MM.1S (cell line): ENCODE results near the gene RUFY4.

Experiments
- DNase-seq: peaks from one replicate; pipeline ENCODE4 v3.0.0-alpha.2; 2015
- H2AFZ ChIP-seq: fragments of 300-600 bp; sonication (generic); 2 replicates; pipeline ENCODE4 v1.6.0; 2016; ENCODE audit warnings: antibody characterized with exemption, low read length
- H3F3A ChIP-seq: fragments of 300-600 bp; sonication (generic); 2 replicates; pipeline ENCODE4 v1.6.1; 2016; ENCODE audit warnings: mild to moderate bottlenecking, antibody characterized with exemption, low read length, moderate library complexity, mixed read lengths; ENCODE audit not compliant: insufficient read depth
- H3K27ac ChIP-seq: fragments of 300-600 bp; sonication (generic); 2 replicates; pipeline ENCODE4 v1.5.1; 2016; ENCODE audit warnings: mild to moderate bottlenecking, low read length
- H3K27me3 ChIP-seq: fragments of 300-600 bp; sonication (generic); replicated peaks from 2 replicates; pipeline ENCODE4 v1.6.0; 2016; ENCODE audit warnings: low read length; ENCODE audit not compliant: insufficient read depth
- H3K36me3 ChIP-seq: fragments of 300-600 bp; sonication (generic); replicated peaks from 2 replicates; pipeline ENCODE4 v1.6.1; 2016; ENCODE audit warnings: mild to moderate bottlenecking, low read length, mixed read lengths; ENCODE audit not compliant: insufficient read depth
- H3K4me1 ChIP-seq: fragments of 300-600 bp; sonication (generic); 2 replicates; pipeline ENCODE4 v1.6.1; 2016; ENCODE audit warnings: low read length, mixed read lengths
- H3K4me2 ChIP-seq: fragments of 300-600 bp; sonication (generic); 2 replicates; pipeline ENCODE4 v1.6.0; 2016; ENCODE audit warnings: low read depth, low read length
- H3K4me3 ChIP-seq: fragments of 300-600 bp; sonication (generic); 2 replicates; pipeline ENCODE4 v1.5.1; 2016; ENCODE audit warnings: low read length, mixed read lengths
- H3K79me2 ChIP-seq: fragments of 300-600 bp; sonication (generic); 2 replicates; pipeline ENCODE4 v1.6.1; 2016; ENCODE audit warnings: mixed run types, low read length, mixed read lengths
- H3K9ac ChIP-seq: fragments of 300-600 bp; sonication (generic); 2 replicates; pipeline ENCODE4 v1.6.1; 2016; ENCODE audit warnings: low read length, mixed read lengths
- H3K9me2 ChIP-seq: fragments of 300-600 bp; sonication (generic); replicated peaks from 2 replicates; pipeline ENCODE4 v1.6.1; 2016; ENCODE audit warnings: mild to moderate bottlenecking, low read length, mixed read lengths; ENCODE audit not compliant: insufficient read depth
- H3K9me3 ChIP-seq: fragments of 300-600 bp; sonication (generic); replicated peaks from 2 replicates; pipeline ENCODE4 v1.6.1; 2016; ENCODE audit warnings: mild to moderate bottlenecking, low read length, mixed read lengths; ENCODE audit not compliant: insufficient read depth
- H4K20me1 ChIP-seq: fragments of 300-600 bp; sonication (generic); 2 replicates; pipeline ENCODE4 v1.6.1; 2016; ENCODE audit warnings: mild to moderate bottlenecking, low read length, moderate library complexity, mixed read lengths; ENCODE audit not compliant: insufficient read depth
- CTCF ChIP-seq: fragments of 300-600 bp; sonication (generic); IDR thresholded peaks from 2 replicates; pipeline ENCODE4 v1.5.1; 2016; ENCODE audit warnings: antibody characterized with exemption, low read length, mixed read lengths
- EZH2 ChIP-seq: fragments of 300-600 bp; sonication (generic); optimal IDR thresholded peaks from 2 replicates; pipeline ENCODE3; 2017; ENCODE audit warnings: low read depth, mild to moderate bottlenecking, antibody characterized with exemption, low read length, mixed read lengths
- EZH2phosphoT487 ChIP-seq: fragments of 300-600 bp; sonication (generic); IDR thresholded peaks from 2 replicates; pipeline ENCODE4 v1.6.1; 2018; ENCODE audit warnings: antibody characterized with exemption, low read length

RUFY4 gene

GRCh38 chr2:218082586-218083351 lies 13.7 kb downstream of the RUFY4 start:
- H3K9me2 ChIP-seq: no peaks in the 10 kb centered on the region
- no peaks in the 10 kb centered on the region for H3F3A ChIP-seq
- H3K4me2 ChIP-seq: no peak overlapping the region
- no peak overlapping the region for H3K9ac ChIP-seq
- H3K27me3 ChIP-seq: no peaks in the 10 kb centered on the region
- no peaks in the 10 kb centered on the region for H3K79me2 ChIP-seq
- no peak for DNase-seq
- H3K4me3 ChIP-seq: no peak overlapping the region
- no peaks in the 10 kb centered on the region for H3K9me3 ChIP-seq
- no peak overlapping the region for H3K27ac ChIP-seq
- H3K4me1 ChIP-seq: peaks cover 12% of the 10 kb centered on the region
- H4K20me1 ChIP-seq: no peaks in the 10 kb centered on the region
- no peak for TF ChIP-seq EZH2phosphoT487
- TF ChIP-seq EZH2: no peak
- TF ChIP-seq CTCF: no peak
- H2AFZ ChIP-seq: no peak overlapping the region
- H3K36me3 ChIP-seq: no peaks in the 10 kb centered on the region

GRCh38 chr2:218083352-218083676 lies 14.3 kb downstream of the RUFY4 start:
- H3K27ac ChIP-seq: no peak overlapping the region
- DNase-seq: no peak
- peaks cover 12% of the 10 kb centered on the region for H3K4me1 ChIP-seq
- H3K9ac ChIP-seq: no peak overlapping the region
- no peak overlapping the region for H3K4me3 ChIP-seq
- no peaks in the 10 kb centered on the region for H3K9me3 ChIP-seq
- H3F3A ChIP-seq: no peaks in the 10 kb centered on the region
- no peaks in the 10 kb centered on the region for H3K79me2 ChIP-seq
- H3K9me2 ChIP-seq: no peaks in the 10 kb centered on the region
- H2AFZ ChIP-seq: no peak overlapping the region
- H3K36me3 ChIP-seq: no peaks in the 10 kb centered on the region
- no peaks in the 10 kb centered on the region for H3K27me3 ChIP-seq
- TF ChIP-seq CTCF (no peak), EZH2phosphoT487 (no peak), EZH2 (no peak)
- no peak overlapping the region for H3K4me2 ChIP-seq
- H4K20me1 ChIP-seq: no peaks in the 10 kb centered on the region

- H3K9me3 ChIP-seq: no peaks in the 10 kb centered on the region
- no peaks in the 10 kb centered on the region for H3K79me2 ChIP-seq
- peaks cover 4% of the 10 kb centered on the region; the same call in 1 of the 2 replicates for H3K4me1 ChIP-seq
- H3K4me2 ChIP-seq: no peak overlapping the region
- no peak for DNase-seq
- no peaks in the 10 kb centered on the region for H3K36me3 ChIP-seq
- H3K9ac ChIP-seq: no peak overlapping the region
- H3K9me2 ChIP-seq: no peaks in the 10 kb centered on the region
- H4K20me1 ChIP-seq: no peaks in the 10 kb centered on the region
- H3F3A ChIP-seq: no peaks in the 10 kb centered on the region
- no peak overlapping the region for H3K4me3 ChIP-seq
- no peak overlapping the region for H2AFZ ChIP-seq
- H3K27ac ChIP-seq: no peak overlapping the region
- H3K27me3 ChIP-seq: no peaks in the 10 kb centered on the region
- TF ChIP-seq CTCF (no peak), EZH2phosphoT487 (no peak), EZH2 (no peak)
These were observed 17.4 kb downstream of the RUFY4 start for GRCh38 chr2:218086478-218086877.
